Stimulated activated CD4-positive, alpha-beta T cell treated with anti-CD3 and anti-CD28 coated beads, Interleukin-1b, Interleukin-23, amount 100 ng/mL, for 1 hour (primary cell): Measurements from ENCODE around the gene HOXA6.

Experiments used
- DNase-seq, 2 donors: peaks; one replicate each; pipeline ENCODE4 v3.0.0-alpha.2; 2020; ENCODE audit warnings: low read depth in 2 of 2

The HOXA6 gene

DNA sequence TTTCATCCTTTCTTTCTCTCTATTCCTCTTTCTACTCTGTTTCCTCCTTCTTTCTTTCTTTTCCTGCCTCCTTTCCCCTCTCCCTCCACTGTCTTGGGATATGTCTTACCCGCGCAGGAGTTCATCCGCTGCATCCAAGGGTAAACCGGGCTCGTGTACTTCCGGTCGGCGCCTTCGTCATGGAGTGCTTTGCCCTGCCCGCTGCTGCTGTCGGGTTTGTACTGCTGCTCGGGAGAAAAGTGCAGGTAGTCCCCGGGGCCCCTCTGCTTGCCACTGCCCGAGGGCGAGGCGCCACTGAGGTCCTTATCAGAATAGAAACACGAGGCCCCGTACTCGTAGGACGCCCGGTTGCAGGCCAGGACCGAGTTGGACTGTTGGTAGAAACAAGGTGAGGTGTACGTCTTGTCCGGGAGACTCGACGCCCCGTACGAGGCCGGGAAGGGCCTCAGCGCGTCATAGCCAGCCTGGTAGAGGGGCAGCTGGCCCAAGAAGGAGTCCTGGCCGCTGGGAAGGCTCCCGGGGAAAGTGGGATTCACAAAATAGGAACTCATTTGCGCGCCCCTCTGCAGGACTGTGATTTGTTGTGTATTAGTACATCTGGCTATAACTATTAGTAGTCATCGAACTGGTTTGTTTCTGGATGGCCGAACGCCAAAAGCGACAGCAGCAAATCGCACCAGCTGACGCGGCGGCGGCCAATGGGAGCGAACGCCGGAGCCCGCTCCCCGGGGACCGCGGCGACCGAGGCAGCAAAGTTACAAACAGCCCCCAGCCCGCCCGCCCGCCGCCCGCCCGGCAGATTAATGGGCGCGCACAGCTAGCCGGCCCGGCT, at the start of gene HOXA6:
HOXA6 (minus strand) TSS at position 576 of the 832 bp plus-strand sequence; CDS start at position 551, 25 bp downstream.
- no peak for DNase-seq

DNA sequence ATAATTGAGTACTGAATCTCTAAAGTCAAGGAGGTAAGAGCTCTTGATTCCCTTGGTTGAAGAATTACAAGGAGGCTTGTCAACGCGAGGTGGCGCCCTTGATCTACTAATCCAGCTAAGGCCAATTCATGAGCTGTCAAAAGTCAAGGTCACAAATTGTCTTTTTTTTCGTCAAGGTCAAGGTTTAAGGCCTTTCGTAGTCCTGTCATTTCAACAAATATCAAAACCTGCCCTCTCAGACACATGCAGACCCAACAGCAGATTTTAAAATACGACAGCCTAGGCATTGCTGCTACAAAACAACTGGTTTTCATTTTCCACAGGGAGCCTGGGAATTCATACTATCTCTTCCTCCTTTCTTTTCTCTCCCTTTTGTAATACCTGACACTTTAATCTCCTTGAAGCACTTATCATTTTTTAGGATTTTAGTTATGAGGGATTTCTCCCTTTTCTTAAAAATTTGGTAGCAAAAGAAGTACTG, 48.8 kb upstream of the HOXA6 start:
- DNase-seq: peak; percentile 63 to 83

- no peak for DNase-seq
Measured at GRCh38 chr7:27194686-27195379, 47.3 kb upstream of the HOXA6 start.

GRCh38 chr7:27194002-27194352, 46.4 kb upstream of the HOXA6 start:
- no peak for DNase-seq

DNA sequence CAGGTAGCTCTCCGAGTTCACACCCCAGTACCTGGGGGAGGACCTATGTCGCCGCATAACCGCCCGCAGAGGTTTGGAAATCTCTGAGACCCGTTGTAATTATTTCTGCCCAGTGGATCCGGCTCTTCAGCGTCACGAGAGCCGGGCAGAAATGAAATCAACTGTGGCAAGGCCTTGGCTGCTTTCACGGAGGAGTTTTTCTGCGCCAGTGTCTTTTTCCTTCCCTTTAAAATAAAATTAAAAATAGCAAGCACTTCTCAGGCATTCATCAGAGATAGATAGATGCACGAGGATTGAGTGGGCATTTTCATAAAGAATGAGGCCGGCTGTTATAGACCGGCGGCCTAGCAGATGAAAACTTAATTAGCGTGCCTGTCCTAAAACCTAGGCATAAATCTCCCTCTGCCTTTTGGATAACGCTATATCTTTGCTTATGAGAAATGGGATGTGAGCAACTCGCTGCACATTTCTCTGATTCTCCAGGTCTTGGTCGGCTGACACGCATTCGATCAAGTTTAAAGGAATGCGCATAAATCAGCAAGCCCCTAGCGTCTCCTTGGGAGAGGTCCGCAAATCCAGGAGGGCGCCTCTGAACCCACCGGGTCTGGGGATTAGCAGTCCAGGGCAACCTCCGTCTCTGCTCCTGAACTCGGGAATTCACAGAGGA, 45.9 kb upstream of the HOXA6 start:
- DNase-seq: no peak

- no peak for DNase-seq
Measured at GRCh38 chr7:27192546-27193334, 45.2 kb upstream of the HOXA6 start.

DNA sequence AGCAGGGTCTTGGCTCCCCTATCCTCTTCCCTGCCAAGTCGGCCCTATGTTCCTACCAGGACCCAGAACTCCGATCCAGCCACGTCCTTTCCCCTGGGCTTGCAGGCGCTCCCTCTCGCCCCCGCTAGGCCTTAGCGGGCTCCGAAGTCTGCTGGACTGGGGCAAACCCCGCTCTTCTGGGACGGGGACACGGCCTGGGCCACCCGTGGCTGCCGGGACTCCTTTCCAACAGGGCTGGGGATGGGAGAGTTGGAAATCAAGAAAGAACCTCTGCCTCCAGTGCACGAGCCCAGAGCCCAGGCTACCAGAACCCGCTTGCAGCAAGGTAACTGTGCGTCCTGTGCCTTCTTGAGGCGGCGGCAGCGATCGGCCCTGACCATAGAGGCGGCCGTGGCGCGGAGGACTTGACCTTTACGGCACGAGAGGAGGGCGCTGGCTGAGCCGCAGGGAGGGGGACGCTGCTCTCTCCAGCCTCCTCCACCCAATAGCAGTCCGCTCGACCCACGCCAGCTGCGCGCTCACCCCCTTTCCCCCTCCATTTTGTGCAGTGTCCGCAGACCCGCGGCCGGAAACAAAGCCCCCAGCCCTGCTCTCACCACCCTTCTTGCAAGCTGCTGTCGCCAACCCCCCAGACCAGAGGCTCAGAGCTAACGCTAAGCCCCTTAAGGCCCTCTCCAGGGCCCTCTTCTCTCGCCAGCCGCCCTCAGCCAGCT, 44.4 kb upstream of the HOXA6 start:
- no peak for DNase-seq

GRCh38 chr7:27191161-27191731, 43.7 kb upstream of the HOXA6 start:
- no peak for DNase-seq

DNA sequence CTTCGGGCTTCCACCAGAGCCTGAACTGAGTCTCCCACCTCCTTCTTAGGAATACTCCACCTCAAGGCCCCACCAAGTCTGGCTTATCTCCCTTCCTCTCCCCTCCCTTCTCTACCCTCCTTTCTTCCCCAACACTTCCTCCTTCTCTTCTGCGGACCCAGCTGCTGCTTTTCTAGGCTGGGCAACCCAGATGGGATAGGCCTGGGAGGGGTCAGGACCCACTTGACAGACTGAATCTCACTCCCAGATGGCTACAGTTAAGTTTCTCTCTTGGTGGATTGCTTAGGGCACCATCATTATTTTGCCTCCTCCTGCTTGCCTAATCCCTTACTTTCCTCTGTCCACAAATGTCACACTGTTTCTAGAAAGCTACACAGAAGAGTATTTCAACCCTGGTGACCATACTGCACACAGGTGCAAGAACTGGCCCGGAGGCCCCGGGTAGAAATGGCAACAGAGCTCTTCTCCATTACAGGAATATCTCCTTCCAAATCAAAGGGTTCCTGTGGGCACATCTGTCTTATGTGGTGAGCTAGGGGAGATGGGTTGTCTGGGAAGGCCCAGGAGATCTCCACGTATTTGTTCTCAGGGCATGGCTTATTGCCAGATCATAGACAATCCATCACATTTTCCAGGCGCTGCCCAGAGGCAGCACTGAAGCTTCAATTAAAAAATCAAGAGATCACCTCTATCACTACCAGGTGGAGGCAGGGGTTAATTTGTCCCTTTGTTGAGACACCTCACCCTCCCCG, 42.6 kb upstream of the HOXA6 start:
- no peak for DNase-seq

DNA sequence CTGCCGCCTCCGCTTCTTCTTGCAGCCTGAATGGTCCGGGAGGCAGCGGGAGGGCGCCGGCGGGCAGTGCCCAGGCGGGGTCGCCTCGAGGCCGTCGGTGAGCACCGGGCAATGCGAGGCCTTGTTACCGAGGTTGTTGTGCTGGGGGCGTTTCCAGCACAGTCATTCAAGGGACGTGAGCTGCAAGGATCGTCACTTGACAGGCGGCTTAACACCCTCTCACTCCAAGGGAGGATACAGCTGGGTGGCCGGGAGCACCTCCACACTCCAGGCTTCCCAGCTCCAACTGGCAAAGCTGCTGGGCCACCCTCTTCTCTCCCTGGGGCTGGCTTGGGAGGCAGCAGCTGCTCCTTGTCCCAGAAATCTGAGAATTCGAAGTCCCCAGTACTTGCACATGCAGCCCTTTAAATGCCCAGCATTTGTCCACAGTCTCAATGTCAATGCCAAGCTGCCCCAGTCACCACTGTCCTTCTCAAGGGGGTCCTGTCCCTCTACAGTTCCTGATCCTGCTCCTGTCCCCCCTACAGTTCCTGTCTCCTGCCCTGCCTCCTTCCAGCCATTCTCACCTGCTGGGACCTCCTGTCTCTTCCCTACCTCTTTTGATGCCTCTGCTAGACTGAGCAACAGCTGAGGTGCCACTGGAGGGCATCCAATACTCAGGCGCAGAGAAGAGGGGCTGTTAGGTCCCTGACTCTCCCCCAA, 41.9 kb upstream of the HOXA6 start:
- DNase-seq: no peak

DNA sequence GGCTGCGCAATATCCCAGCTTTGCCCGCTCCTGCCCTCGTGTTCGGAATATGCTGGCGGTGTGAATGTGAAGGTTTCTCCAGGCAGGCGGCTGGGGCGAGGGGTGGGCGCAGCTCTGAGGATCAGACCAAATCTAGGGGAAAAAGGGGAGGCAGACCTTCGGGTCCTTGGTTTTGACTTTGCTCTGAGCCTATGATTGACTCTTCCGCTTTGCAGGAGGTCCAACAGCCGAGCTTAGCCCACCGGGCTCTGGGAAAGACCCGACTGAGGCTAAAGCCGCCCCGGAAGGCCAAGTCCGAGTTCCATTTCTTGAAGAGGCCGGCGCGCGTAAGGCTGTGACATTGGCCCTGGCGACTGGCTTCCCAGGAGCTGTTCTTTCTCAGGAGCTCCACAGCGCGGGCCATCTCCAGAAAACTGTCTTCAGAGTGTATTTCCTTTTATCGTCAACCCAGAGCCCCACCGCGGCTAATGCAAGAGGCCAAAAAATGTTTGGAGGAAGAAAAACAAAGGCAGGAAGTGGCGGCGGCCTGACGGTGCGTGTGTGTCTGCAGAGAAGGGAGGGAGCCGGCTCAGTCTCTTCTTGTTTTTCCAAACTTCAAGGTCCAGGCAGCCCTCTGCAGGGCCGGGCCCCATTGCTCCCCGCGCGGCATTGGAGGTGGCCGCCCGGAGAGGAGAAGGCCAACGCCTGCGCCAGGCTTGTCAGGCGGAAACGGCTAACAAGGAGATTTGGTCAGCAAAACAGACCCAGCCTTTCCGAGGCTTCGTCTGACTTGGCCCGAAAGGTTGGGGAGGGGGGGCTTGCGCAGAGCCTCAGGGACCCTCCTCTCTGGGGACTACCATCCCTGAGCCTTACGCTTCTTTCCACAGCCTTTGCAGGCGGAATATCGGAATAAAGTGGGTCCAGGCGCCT, 41.1 kb upstream of the HOXA6 start:
- DNase-seq: no peak

DNA sequence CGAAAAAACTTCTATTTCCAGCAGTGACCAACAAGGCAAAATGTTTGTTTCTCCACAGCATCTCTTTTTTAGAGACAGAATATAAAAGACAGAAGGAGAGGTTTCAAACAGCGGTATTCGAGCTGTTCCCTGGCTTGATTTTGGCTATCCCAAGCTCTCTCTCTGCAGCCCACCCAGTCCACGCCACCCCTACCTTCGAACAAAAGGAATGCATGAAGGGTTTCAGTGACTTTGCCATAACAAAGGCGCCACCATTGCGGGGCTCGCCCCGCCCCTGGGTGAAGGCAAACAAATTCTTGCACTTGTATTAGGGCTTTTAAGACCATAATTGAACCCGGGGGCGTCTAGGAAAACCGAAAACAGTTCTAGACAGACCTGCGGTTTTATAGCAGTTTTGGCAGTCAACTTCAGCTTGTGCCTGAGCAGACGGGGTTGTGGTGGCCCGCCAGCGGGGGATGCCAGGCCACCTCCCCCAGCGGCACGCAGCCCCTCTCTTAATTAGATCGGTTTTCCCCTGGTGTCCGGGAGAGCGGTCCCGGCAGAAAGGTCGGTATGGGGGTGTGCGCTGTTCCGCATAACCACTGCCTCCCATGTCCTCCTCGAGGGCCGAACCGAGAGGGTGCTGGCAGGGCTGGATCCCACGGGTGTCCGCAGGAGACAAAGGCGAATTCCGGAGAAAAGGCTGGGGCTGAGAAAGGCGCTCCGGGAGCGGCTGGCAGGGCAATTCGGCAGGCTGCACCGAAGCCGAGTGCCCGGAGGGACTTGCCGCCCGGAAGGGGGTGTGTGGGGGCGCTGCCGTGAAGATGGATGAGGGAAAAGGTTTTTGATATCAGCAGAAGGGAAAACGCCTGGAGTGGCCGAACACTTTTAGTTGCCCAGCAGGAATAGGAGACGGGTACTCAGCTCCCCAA, 40.2 kb upstream of the HOXA6 start:
- DNase-seq: no peak

- no peak for DNase-seq
Measured at GRCh38 chr7:27186668-27187474, 39.3 kb upstream of the HOXA6 start.

DNA sequence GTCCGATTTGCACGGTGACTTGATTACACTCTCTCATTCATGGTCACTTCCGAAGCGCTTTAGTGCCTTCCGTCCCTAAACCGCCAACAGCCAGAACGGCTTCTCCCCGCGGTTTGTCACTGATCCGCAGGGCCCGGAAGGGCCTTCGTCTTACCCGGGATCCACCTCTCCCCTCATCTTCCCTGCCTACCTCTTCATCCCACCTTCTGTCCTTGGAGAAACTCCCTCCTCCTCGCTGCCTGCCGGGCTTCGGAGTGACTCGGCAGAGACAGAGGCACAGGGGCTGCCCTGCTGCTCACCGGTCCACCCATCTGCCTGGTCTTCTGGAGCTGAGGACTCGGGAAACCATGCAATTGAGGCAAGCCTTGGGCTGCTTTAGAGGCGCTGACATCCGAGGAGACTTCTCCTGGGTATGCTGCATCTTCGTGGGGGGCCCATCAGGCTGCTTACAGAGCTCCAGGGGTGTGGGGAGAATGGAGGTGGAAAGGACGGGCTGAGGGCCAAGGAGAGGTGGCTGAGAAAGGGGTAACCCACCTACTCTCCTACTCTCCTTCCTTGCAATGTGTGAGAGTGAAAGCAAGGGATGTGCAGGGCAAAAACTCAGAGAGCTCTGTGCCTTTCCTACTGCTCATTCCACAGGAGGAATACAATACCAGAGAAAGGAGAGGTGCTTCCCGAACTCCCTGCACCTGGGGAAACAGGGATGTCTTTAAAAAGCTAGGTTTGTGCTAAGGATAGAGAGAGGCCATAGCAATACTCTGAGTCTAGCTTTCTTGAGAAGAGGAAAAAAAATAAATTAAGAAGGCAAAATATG, 38.5 kb upstream of the HOXA6 start:
- DNase-seq: no peak

- DNase-seq: no peak
Measured at GRCh38 chr7:27185013-27185853, 37.7 kb upstream of the HOXA6 start, which contains the start of gene HOXA11. Gene HOXA11, minus strand, starts transcription at chr7:27185232. Its CDS starts 88 bp downstream, at chr7:27185144.
